HG03432 (cell line): ENCODE measurements around the gene SCARB1.

Source experiments
- ATAC-seq: cut with Tn5 transposase; IDR thresholded peaks from one replicate; pipeline ENCODE4 v1.9.1; 2021; ENCODE audit warnings: mild to moderate bottlenecking, moderate library complexity; ENCODE audit not compliant: unreplicated experiment

SCARB1 gene

DNA sequence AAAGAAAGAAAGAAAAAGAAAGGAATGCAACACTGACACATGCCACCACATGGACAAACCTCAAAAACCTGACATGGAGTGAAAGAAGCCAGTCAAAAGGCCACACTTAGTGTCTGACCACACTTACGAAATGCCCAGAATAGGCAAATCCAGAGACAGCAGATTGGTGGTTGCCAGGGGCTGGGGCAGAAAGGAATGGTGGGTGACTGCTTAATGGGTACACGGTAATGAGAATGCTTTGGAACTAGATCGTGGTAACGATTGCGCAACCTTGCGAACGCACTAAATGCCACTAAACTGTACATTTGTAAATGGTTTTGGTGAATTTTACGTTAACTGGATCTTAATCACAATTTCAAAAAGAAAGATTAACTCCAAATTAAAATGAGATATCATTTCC is 39.5 kb downstream of the SCARB1 start:
- ATAC-seq: no peak

DNA sequence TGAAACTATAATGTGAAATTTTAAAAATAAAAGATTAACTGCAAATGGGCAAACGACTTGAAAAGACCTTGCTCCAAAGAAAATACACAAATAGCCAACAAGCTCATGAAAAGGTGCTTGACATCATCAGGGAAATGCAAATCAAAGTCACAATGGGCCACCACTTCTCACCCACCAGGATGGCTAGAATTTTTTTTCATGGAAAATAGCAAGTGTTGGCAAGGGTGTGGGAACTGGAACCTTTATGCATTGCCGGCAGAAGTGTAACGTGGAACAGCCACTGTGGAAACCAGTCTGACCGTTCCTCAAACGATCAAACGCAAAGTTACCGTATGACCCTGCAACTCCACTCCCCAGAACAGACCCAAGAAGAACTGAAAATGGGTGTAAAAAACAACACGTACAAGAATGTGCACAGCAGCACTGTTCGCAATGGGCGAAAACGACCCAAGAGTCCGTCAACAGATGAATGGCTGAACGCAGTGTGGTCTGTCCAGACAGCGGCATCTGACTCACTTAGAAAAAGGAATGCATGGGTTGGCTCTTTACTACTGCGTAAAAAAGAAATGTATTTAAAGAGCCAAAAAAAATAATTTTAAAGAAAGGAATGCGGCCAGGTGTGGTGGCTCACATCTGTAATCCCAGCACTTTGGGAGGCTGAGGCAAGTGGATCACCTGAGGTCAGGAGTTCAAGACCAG is 40.2 kb downstream of the SCARB1 start:
- no peak for ATAC-seq

GRCh38 chr12:124822218-124822617 is 41.4 kb downstream of the SCARB1 start:
- no peak for ATAC-seq

GRCh38 chr12:124821252-124822200 is 42.1 kb downstream of the SCARB1 start:
- no peak for ATAC-seq

- no peak for ATAC-seq
Observed at GRCh38 chr12:124820199-124820598, 43.5 kb downstream of the SCARB1 start.

GRCh38 chr12:124819525-124819924 is 44.1 kb downstream of the SCARB1 start:
- no peak for ATAC-seq

DNA sequence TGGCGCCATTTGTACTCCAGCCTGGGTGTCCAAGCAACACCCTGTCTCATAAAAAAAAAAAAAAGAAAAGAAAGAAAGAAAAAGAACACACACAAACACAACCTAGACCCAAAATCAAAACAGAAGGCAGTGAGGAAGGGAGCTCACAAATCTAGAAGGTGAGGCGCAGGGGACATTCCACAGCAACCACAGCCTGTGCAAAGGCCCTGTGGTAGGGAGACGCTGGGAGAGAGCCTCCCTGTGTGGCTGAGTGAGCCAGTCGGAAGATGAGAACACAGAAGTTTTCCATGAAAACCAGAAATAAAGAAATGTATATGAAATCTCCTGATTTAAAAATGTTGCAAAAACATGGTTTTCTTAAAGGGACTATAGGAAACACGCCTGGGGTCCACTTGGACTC is 44.6 kb downstream of the SCARB1 start:
- no peak for ATAC-seq

GRCh38 chr12:124817076-124818000 is 46.3 kb downstream of the SCARB1 start:
- ATAC-seq: no peak

- no peak for ATAC-seq
Observed at GRCh38 chr12:124816295-124816854, 47.3 kb downstream of the SCARB1 start.

DNA sequence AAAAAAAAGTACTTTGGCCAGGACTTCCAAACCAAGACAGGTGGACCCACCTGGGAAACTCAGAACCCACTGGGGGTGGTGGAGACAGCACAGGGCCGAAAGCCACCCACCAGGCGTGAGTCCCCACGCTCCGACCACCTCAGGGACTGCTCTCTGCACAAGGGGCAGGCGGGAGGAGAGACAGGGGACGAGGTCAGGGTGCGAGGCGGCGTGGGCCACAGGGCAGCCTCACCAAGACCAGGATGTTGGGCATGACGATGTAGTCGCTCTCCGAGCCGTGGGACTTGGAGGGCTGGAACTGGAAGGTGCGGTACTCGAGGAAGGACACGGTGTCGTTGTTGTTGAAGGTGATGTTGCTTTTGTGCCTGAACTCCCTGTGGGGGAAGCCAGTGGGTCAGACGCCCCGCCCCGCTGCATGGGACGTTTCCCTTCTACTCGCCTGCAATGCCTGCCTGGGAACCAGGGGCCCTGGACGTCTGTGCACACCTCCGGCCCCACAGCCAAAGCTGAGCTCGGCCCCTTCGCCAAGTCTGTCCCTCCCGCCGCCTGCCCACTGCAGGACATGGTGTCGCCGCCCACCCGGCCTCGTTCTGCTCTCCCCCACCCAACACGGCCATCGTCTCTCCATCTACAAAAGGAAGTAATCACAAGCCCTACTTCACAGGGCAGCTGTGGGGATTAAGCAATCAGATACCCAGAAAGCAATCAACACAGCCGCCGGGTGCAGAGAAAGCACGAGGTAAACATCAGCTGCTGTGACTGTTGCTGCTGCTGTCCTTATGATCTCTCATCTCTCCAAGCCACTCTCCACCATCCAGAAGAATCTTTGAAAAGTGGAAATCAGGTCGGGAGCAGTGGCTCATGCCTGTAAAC is 48.7 kb downstream of the SCARB1 start:
- ATAC-seq: no peak

GRCh38 chr12:124813782-124814181 is 49.9 kb downstream of the SCARB1 start:
- ATAC-seq: no peak

GRCh38 chr12:124812979-124813378 is 50.7 kb downstream of the SCARB1 start:
- no peak for ATAC-seq

DNA sequence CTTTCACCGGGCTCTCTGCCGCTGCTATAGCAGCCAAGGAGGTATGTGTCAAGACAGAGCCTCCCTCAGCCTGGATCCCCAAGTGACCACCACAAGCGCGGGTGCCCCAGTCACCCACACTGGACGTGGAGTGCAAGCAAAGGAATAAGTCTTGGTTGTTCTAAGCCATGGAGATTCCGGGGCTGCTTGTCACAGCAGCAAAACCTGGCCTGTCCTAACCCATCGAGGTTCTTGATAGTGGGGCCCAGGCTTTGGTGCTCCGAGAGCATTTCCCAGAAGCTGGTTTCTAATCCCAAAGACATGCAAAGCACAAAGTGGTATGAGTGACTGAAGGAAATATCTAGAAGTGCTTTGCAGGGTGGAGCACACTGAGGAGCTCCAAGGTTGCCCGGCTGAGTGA is 51.3 kb downstream of the SCARB1 start:
- ATAC-seq: no peak

DNA sequence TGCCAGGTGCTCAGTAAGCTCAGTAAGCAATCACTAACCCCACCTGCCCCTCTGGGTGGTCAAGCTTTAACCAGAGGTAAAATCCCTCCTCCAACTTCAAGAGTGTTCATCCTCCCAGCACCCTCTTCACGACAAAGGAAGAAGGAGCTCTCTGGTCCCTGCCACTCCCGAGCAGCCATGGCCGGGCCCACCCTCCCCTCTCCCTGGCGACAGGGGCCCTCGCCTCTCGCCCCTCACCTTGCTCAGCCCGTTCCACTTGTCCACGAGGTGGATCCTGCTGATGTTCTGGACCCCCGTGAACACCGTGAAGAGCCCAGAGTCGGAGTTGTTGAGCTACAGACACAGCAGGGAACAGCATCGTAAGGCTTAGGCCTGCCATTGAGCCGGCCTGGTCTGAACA is 52.0 kb downstream of the SCARB1 start:
- ATAC-seq: no peak

DNA sequence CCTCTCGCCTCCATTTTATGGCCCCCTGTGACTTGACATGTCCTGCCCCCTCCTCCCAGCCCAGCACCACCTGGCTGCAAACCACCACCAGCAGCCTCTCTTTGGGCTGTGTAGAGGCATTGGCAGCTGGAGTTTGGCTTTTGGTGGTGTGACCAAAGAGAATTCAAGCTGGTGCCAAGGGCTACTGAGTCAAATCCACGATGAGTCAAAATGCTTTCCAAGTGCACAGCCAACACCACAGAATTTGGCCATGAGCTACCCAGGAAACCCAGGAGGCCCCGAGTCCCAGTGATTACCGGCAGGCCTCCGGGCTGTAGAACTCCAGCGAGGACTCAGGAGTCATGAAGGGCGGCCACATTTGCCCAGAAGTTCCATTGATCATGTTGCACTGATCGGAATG is 53.8 kb downstream of the SCARB1 start:
- ATAC-seq: no peak

GRCh38 chr12:124809391-124809790 is 54.3 kb downstream of the SCARB1 start:
- no peak for ATAC-seq

DNA sequence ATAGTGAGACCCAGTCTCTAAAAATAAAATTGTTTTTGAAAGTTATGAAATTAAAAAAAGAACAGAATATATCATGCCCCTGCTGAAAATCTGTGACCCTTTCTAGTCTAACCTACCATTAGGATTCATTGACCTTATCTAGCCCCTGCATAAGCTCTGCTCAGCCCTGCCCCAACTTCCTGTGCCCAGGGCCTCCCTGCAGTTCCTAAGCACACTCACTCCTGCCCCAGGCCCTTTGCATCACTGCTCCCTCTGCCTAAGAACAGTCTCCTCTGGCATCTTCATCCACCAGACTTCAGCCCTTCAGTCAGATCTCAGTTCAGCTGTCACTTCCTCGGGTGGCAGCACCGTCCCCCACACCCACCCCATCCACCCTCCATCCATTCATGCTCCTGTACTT is 55.4 kb downstream of the SCARB1 start:
- ATAC-seq: no peak

- no peak for ATAC-seq
Observed at GRCh38 chr12:124805876-124806668, 57.6 kb downstream of the SCARB1 start.

DNA sequence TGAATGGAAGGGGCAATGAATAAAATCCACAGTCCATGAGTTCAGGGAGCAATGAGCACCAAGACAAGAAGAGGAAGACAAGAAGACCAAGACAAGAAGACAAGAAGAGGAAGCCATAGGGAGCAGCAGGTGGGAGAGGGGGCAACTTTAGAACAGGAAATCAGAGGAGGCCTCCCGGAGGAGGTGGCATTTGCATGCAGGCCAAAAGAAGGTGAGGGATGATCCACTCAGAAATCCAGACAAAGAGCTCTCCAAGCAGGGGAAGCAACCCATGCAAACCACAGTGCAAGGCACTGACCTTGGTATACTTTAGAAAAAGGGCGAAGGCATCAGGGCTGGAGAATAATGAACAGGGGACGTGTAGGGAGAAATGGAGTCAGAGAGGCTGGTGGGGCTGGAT is 58.6 kb downstream of the SCARB1 start:
- no peak for ATAC-seq
